Panc1 (cell line): ENCODE results near the gene GNAQ.
"Not testable (repeated sequence)": the region's sequence is repeated elsewhere in the genome, so short reads cannot be mapped to it uniquely, and the experiment has no call there.

ENCODE experiments used
- CTCF ChIP-seq: fragments of 450-650 bp; IDR thresholded peaks from 2 replicates; pipeline ENCODE4 v1.5.1; 2017; ENCODE audit warnings: mild to moderate bottlenecking
- POLR2AphosphoS5 ChIP-seq: IDR thresholded peaks from 2 replicates; pipeline ENCODE4 v1.6.1; 2012; ENCODE audit warnings: mild to moderate bottlenecking, low read depth, low read length, moderate library complexity
- REST ChIP-seq, 2 experiments: IDR thresholded peaks; 2 replicates each; pipeline ENCODE4 v1.6.1; 2011 to 2012; ENCODE audit warnings: low read depth in 2 of 2, control low read depth in 1 of 2, low read length in 1 of 2, mild to moderate bottlenecking in 1 of 2, moderate library complexity in 1 of 2; ENCODE audit not compliant: insufficient read depth in 1 of 2
- SIN3A ChIP-seq: IDR thresholded peaks from 2 replicates; pipeline ENCODE4 v1.6.1; 2012; ENCODE audit warnings: low read depth, mild to moderate bottlenecking, low read length, moderate library complexity, borderline replicate concordance; ENCODE audit not compliant: insufficient read depth
- TCF7L2 ChIP-seq: IDR thresholded peaks from 2 replicates; pipeline ENCODE4 v1.6.1; 2011; ENCODE audit warnings: mild to moderate bottlenecking, low read depth, low read length, inconsistent platforms

- TF ChIP-seq CTCF; POLR2AphosphoS5; REST (IDR thresholded peaks at IDR 0.05; ENCODE audit: insufficient read depth in 1 of 2, low read depth in 2 of 2, low read length in 1 of 2); SIN3A; TCF7L2: not testable (repeated sequence)
Observed at GRCh38 chr9:77860953-77861352, 170.7 kb downstream of the GNAQ start.
